Fibroblast of lung (primary cell): ENCODE measurements around the gene UCP3.

Experiments used
- CTCF ChIP-seq, 2 donors: IDR thresholded peaks in 1 of 2; conservative IDR thresholded peaks in 1 of 2; 1 replicate in 1 of 2; 2 replicates in 1 of 2; pipeline ENCODE4 v1.5.1; 2011 to 2012; ENCODE audit warnings: low read length in 2 of 2, control low read depth in 1 of 2, inconsistent platforms in 1 of 2, low read depth in 1 of 2, mild to moderate bottlenecking in 1 of 2
- EZH2 ChIP-seq: IDR thresholded peaks from 2 replicates; pipeline ENCODE4 v1.5.1; 2012; ENCODE audit warnings: low read length, control low read depth, mild to moderate bottlenecking; ENCODE audit errors: missing control alignments

- TF ChIP-seq CTCF (conservative IDR thresholded peaks at IDR 0.05 in 1 of 2, IDR thresholded peaks at IDR 0.05 in 1 of 2; ENCODE audit: low read depth in 1 of 2, low read length in 2 of 2) (no peak), EZH2 (no peak)
These were observed 46.7 kb downstream of the UCP3 start for GRCh38 chr11:73962101-73962705.
